Effector memory CD4-positive, alpha-beta T cell (primary cell): Measurements from ENCODE around the gene CLPSL2.

Experiments used
- DNase-seq, 3 donors: peaks; one replicate each; pipeline ENCODE4 v3.0.0-alpha.2; 2020
- H3K27ac ChIP-seq: 2 replicates; pipeline ENCODE4 v1.7.0; 2013; ENCODE audit warnings: mild to moderate bottlenecking, low read length, moderate library complexity; ENCODE audit not compliant: insufficient read depth, poor library complexity, severe bottlenecking
- H3K27me3 ChIP-seq: replicated peaks from 2 replicates; pipeline ENCODE4 v1.7.0; 2013; ENCODE audit warnings: mild to moderate bottlenecking, low read length; ENCODE audit not compliant: insufficient read depth, control insufficient read depth, poor library complexity, severe bottlenecking
- H3K36me3 ChIP-seq: 2 replicates; pipeline ENCODE4 v1.7.0; 2013; ENCODE audit warnings: mild to moderate bottlenecking, low read length, moderate library complexity; ENCODE audit not compliant: control insufficient read depth, insufficient read depth
- H3K4me1 ChIP-seq: 2 replicates; pipeline ENCODE4 v1.7.0; 2013; ENCODE audit warnings: low read length, mild to moderate bottlenecking; ENCODE audit not compliant: control insufficient read depth, insufficient read depth, poor library complexity, severe bottlenecking
- H3K4me3 ChIP-seq: 2 replicates; pipeline ENCODE4 v1.7.0; 2013; ENCODE audit warnings: low read length, low read depth, mild to moderate bottlenecking; ENCODE audit not compliant: insufficient read depth, poor library complexity, severe bottlenecking
- H3K9me3 ChIP-seq: 2 replicates; pipeline ENCODE4 v1.7.0; 2013; ENCODE audit warnings: mild to moderate bottlenecking, low read length, moderate library complexity; ENCODE audit not compliant: control insufficient read depth

CLPSL2 gene

DNA sequence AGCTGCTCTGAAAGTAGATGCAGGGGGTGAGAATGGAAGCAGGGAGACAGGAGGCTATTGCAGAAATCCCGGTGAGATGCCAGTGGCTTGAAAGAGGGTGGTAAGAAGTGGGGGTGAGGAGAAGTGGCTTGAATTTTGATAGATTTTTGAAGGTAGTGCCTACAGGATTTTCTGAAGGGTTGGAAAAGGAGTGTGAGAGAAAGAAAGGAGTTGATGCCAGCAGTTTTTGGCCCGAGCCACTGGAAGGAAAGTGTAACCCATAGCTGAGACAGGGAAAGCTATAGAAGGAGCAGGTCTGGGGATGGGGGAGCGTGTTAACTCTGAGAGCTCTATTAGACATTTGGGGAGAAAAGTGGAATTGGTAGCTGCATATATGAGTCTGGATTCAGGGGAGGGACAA, 29.9 kb upstream of the CLPSL2 start:
- no peak for DNase-seq
- Histone ChIP-seq H3K9me3 (no peaks in the 10 kb centered on the region), H3K36me3 (no peaks in the 10 kb centered on the region), H3K4me1 (no peaks in the 10 kb centered on the region), H3K4me3 (no peak overlapping the region), H3K27ac (no peak overlapping the region), H3K27me3 (no peaks in the 10 kb centered on the region)

DNA sequence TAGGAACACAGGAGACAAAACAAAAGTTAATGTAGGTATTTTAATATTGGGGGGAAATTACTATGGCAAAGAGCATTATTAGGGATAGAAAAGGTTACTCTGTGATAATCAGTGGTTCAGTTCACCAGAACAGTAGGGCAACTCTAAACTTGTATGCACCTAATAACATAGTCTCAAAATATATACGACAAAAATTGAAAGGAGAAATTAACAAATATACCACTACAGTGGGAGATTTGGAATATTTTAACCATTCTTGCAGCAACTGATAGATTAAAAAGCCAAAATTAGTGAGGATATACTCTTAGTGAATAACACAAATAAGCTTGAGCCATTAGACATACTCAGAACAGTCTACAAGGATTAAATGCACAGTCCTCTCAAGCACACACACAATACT, 28.5 kb upstream of the CLPSL2 start:
- no peak overlapping the region for H3K27ac ChIP-seq
- H3K4me1 ChIP-seq = no peaks in the 10 kb centered on the region
- no peak for DNase-seq
- H3K27me3 ChIP-seq = no peaks in the 10 kb centered on the region
- H3K4me3 ChIP-seq = no peak overlapping the region
- no peaks in the 10 kb centered on the region for H3K36me3 ChIP-seq
- H3K9me3 ChIP-seq = no peaks in the 10 kb centered on the region

GRCh38 chr6:35750557-35750956, 25.8 kb upstream of the CLPSL2 start:
- Histone ChIP-seq H3K9me3 (no peaks in the 10 kb centered on the region), H3K4me1 (no peaks in the 10 kb centered on the region), H3K27me3 (no peaks in the 10 kb centered on the region), H3K36me3 (no peaks in the 10 kb centered on the region), H3K4me3 (no peak overlapping the region), H3K27ac (no peak overlapping the region)
- DNase-seq = no peak

- H3K9me3 ChIP-seq = no peaks in the 10 kb centered on the region
- no peaks in the 10 kb centered on the region for H3K27me3 ChIP-seq
- no peaks in the 10 kb centered on the region for H3K36me3 ChIP-seq
- no peak overlapping the region for H3K27ac ChIP-seq
- H3K4me3 ChIP-seq = no peak overlapping the region
- no peak for DNase-seq
- no peaks in the 10 kb centered on the region for H3K4me1 ChIP-seq
Observed at GRCh38 chr6:35751594-35751993, 24.8 kb upstream of the CLPSL2 start.

DNA sequence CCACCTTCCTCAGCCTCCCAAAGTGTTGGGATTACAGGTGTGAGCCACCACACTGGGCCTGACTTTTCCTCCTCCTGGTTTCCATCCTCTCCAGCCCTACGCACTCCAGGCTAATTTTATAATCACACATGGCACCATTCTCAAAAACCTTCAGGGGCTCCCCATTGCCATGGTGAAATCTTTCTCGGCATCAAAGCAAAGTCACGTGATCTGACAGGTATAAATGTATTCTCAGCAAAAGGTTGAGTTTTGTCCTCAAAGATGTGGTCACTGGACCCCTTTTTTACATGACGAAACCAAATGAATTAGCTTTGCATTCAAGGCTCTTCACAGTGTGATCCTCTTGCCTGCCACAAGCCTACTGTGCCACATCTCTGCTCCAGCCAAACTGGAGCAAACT, 24.1 kb upstream of the CLPSL2 start:
- no peaks in the 10 kb centered on the region for H3K4me1 ChIP-seq
- DNase-seq = no peak
- no peaks in the 10 kb centered on the region for H3K9me3 ChIP-seq
- no peak overlapping the region for H3K4me3 ChIP-seq
- no peak overlapping the region for H3K27ac ChIP-seq
- no peaks in the 10 kb centered on the region for H3K27me3 ChIP-seq
- no peaks in the 10 kb centered on the region for H3K36me3 ChIP-seq

- no peak overlapping the region for H3K4me3 ChIP-seq
- H3K4me1 ChIP-seq = no peaks in the 10 kb centered on the region
- no peak for DNase-seq
- no peak overlapping the region for H3K27ac ChIP-seq
- H3K27me3 ChIP-seq = no peaks in the 10 kb centered on the region
- no peaks in the 10 kb centered on the region for H3K9me3 ChIP-seq
- no peaks in the 10 kb centered on the region for H3K36me3 ChIP-seq
Observed at GRCh38 chr6:35754452-35755277, 21.7 kb upstream of the CLPSL2 start.

- Histone ChIP-seq H3K27ac (no peak overlapping the region), H3K36me3 (no peaks in the 10 kb centered on the region), H3K4me3 (no peak overlapping the region), H3K9me3 (no peaks in the 10 kb centered on the region), H3K27me3 (no peaks in the 10 kb centered on the region), H3K4me1 (no peaks in the 10 kb centered on the region)
- DNase-seq = no peak
Observed at GRCh38 chr6:35755278-35755924, 21.0 kb upstream of the CLPSL2 start.

DNA sequence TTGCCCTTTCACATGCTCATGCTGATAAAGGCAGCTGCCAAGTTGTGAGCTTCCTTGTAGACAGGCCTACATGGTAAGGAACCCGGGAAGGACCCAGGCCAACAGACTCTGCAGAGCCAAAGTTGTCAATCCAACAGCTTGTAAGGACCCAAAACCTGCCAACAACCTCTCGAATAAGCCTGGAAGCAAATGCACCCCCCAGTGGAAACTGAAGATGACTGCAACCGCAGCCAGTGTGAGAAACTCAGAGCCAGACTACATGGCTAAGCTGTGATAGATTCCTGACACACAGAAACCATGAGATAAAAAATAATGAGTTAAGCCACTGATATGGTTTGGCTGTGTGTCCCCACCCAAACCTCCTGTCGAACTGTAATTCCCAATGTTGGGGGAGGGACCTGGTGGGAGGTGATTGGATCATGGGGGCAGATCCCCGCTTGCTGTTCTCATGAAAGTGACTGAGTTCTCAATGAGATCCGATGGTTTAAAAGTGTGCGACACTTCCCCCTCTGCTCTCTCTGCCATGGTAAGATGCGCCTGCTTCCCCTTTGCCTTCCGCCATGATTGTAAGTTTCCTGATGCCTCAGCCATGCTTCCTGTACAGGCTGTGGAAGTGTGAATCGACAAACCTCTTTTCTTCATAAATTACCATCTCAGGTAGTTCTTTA, 18.8 kb upstream of the CLPSL2 start:
- H3K27ac ChIP-seq = no peak overlapping the region
- no peaks in the 10 kb centered on the region for H3K27me3 ChIP-seq
- H3K4me3 ChIP-seq = no peak overlapping the region
- no peaks in the 10 kb centered on the region for H3K9me3 ChIP-seq
- no peaks in the 10 kb centered on the region for H3K4me1 ChIP-seq
- H3K36me3 ChIP-seq = no peaks in the 10 kb centered on the region
- DNase-seq = no peak

GRCh38 chr6:35759426-35759825, 17.0 kb upstream of the CLPSL2 start:
- no peaks in the 10 kb centered on the region for H3K4me1 ChIP-seq
- DNase-seq = no peak
- H3K36me3 ChIP-seq = no peaks in the 10 kb centered on the region
- peaks cover 9% of the 10 kb centered on the region for H3K27me3 ChIP-seq
- no peaks in the 10 kb centered on the region for H3K9me3 ChIP-seq
- no peak overlapping the region for H3K27ac ChIP-seq
- H3K4me3 ChIP-seq = no peak overlapping the region

GRCh38 chr6:35765739-35766138, 10.7 kb upstream of the CLPSL2 start:
- Histone ChIP-seq H3K4me1 (no peaks in the 10 kb centered on the region), H3K27me3 (peaks cover 14% of the 10 kb centered on the region), H3K36me3 (no peaks in the 10 kb centered on the region), H3K27ac (no peak overlapping the region), H3K4me3 (no peak overlapping the region), H3K9me3 (no peaks in the 10 kb centered on the region)
- no peak for DNase-seq
